ENCODE measurements around the gene PIGM.

PIGM gene

DNA sequence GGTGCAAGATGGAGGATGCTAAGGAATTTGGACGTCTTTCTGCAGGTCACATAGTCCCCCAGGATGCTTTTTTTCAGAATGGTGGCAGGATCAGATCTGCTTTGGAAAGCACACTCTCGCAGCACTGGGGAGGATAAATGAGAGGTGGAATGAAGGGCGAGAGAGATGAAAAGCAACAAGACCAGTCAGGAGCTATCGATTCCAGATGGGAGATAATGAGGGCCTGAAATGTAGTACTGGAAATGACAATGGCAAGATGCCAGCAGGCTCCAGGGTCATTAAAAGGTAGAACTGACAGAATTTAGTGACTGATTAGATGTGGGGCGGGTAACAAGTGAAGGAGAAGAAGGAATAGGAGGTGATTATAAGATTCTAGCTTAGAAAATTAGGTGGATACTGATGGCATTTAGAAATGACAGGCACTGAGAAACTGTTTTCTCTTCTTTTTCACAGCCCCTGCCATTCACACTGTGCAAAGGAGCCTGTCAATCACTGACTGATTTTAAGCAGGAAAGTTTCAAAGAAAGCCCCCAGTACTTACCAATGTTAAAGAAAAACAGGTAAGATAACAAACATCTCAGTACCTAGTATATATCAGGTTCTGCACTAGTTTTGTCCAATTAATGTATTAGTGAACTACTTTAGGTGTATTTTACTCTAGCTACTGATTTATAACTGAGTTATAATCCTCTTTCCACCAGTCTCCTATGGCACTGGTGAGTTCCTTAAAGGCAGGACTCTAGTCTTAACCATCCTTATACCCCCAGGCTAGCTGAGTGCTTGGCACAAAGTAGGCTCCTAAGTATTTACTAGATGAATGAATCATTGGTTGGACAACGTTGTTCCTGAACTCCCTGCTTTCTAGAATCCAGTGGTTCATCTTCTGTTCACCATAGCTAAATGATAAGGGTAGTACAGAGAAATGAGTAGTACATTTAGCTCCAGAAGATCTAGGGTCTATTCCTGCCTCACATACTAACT is 9.2 kb downstream of the PIGM start:
- no peak for DNase-seq

DNA sequence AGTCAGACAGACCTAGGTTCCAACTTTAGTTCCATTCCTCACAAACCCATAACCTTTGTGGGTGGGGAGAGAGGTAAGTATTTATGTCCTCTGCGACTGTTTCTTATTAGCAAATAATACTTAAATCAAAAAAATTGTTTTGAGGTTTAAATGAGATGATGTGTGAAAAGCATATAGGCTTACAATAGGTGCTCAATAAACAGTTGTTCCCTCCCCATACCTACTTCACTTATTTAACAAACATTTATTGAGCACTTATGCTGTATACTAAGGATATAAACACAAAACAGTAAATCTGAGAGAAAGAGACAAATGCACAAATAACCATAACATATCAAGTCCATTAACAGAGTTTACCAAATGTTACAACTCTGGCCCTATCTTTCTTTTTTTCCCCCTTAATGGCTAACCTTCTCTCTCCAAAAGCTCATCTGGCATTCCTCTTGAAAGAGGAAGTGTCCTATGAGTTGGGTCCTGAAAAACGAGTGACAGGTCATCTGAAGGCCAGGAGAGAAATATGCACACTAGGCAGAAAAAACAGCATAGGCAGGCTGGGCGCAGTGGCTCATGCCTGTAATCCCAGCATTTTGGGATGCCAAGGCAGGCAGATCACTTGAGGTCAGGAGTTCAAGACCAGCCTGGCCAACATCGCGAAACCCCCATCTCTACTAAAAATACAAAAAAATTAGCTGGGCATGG is 10.3 kb downstream of the PIGM start:
- DNase-seq = no peak

DNA sequence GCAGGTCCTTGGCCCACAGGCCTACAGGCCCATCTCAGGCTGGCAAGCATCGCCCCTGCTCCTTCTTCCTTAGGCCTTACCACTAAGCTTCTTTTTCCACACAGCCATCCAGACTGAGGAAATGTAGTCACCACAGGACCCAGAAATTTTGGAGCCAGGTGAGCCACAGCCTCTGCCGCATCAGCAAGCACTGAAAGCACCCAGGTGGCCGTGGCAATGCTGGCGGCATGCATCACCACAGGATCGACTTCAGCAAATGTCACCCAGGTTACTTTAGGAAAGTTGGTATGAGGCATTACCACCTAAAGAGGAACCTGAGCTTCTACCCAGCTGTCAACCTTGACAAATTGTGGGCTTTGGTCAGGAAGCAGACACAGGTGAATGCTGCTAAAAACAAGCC is 11.6 kb downstream of the PIGM start:
- no peak for DNase-seq

DNA sequence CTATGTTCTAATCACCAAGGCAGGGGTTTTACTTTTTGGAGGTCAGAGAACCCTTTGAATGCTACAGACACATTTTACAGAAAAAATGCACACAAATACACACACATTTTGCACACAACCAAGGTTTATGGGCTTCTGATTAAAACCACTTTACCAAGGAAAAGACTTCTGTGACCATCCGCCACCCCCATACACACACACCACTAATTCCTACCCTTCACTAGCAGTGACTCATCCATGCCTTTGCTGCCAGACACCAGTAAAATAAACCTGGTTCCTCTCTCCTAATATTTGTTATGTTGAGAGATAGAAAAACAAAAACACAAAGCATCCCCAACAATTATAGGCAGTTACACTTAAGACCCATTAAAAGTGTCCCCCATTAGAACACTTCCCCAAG is 12.9 kb downstream of the PIGM start:
- DNase-seq = no peak

DNA sequence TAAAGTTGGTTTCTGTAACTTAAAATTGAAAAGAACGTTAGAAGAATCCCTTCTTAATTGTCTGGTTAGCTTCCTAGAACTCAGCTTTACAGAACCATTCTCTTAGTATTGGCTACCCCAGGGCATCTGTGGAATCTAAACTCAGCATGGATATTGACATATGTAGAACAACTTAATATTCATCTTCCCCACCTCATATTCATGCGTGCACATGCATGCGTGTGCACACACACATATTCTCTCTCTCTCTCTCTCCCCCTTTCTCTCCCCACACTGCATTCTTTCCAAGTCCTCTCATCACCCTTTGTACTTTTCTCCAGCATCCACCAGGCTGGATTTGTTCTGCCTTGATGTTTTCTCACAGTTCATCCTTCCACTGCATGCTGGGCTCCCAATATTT is 13.4 kb downstream of the PIGM start:
- no peak for DNase-seq

DNA sequence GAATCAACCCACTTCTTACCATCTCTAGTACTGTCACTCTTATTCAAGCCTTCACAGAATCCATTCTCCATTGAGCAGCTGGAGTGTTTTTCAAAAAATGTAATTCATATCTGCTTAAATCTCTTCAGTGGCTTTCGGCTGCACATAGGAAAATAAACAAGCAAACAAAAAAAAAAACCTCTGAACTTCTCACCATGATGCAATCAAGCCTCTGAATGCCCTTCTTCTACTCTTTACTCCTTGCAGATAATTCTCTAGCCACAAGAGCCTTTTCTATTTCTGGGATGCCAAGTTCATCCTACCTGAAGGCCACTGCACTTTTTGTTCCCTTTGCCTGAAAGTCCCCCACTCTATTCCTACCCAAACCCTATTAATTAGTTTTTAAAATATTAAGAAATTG is 14.2 kb downstream of the PIGM start:
- no peak for DNase-seq

DNA sequence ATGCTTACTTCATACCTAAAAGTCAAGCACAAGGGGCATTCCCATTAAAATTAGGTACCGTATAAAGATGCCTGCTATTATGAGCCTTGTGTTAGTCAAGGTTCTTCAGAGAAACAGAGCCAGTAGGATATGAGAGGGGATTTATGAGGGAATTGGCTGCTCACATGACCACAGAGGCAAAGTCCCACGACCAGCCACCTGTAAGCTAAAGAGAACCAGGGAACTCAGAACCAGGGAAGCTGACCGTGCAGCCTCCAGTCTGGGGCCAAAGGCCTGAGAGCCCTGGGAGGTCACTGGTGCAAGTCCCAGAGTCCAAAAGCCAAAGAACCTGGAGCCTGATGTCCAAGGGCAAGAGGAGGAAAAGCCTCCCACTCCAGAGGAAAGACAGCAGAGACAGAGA is 20.0 kb downstream of the PIGM start:
- no peak for DNase-seq

DNA sequence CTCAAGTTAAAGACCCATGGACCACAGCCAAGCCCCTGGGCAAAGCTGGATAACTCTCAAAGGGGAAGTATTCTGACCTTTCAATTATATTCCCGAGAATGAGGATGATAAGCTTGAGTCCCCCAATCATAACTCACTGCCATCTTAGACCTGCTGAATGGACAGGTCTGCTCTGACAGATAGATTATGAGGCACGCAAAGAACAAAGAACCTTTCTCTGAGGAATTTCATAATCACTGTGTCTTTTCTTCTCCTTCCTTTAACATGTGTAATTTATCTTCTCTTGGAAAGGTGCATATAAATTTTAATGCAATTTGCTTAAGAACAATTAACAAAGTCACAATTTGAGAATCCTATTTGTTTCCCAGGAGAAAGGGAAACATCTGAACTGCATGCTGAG is 22.0 kb downstream of the PIGM start:
- no peak for DNase-seq

DNA sequence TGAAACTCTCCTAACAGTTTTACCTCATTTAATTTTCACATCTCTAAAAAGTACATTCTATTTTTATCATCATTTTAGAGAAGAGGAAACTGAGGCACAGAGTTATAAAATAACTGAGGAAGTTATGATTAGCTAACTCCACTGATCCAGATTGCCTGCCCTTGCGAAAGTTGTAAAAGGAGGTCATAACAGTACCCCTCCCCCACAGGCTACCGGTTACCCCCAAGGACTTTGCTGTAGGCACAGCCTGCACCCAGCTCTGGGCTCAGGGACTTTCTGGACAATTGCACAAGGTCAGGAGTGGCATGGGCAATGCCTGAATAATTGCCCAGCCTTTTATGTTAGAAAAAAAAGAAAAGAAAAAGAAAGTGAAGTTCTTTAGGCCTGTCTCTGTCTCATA is 22.7 kb downstream of the PIGM start:
- DNase-seq = no peak

DNA sequence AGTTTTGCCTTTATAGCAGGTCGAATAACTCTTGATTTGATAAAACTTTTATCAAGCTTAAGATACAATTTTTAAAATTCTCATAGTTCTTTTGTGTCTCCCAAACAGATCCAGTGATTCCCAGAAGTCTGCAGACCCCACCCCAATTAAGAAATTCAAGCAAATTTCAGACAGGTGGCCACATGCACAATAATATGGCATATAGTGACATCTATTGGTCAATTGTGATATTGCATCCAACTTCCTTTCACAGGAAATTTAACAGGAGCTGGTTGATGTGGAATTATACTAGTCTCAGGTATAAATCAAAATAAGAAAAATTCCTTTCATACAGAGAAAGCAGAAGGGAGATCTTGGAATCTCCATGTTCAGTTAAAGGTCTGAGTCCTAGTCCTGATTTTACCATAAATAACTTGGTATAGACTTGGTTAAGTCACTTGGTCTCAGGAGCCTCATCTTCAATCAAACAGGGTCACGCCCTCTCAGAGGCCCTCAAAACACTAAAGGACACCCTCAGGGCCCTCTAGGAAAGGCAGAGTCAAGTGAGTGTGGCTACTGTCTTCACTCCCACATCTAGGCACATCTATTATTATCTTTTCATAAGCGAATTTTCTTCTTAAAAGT is 24.1 kb downstream of the PIGM start:
- no peak for DNase-seq

DNA sequence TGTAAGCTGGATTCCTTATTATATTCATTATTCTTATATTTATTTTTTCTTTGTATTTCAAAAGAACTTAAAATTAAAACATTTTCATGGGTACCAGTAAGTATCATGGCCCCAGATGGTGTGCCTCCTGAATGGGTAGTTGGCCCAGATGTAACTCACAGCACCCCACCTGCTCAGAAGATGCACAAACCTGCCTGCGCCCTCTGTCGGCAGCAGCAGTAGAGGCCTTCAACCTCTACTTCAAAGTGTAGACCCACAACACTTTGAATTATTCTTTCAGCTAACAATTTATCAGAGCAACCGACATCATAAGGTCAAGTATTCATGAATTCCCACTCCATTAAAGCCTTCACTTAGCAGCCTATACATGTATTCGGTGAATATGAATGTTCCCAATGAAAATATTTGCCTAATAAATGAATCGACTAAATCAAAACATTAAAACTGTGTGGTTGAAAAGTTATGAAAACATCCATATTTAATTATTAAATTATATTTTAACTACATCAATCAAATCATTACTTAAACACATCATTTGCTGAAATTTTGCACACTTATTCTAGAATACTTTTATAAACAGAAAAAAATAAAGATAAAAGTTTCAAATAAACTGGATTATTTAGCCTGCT is 25.4 kb downstream of the PIGM start:
- DNase-seq = no peak

DNA sequence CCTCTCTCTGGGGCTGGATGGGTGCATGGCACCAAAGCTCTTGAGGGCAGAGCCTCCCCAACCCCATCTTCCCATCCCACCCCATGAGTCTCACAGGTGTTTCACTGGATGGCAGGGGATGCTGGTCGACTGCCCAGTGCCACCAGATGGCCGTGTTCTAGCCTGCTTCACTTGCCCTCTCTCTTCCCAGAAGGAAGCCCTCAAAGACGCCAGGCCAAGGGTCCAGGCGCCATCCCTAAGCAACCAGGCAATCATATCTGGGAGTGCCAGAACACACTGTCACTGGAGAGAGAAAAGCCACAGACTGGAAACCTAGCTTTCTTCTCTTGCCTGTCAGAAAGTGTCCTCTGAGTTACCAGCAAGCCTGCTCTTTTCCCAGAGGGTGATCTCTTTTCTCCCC is 26.7 kb downstream of the PIGM start:
- peak in 2 of 14 donors; percentile 9 to 11 for DNase-seq

DNA sequence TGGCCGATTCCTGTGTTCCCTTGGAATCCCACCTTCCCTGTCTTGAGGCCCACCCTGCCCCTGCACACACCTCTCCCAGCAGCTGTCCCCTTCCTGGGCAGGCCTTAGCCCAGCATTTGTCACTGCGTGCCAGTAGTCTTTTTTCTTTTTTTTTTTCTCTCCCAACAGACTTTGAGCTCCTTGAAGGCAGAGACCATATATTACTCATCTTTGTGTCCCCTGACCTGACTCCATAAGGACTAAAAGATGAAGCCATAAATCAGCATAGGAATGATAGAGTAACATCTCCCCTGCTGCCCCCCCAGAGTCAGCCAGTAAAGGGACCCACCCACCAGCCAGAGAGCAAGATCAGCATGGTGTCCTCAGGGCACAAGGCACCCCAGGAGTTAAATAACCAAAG is 27.4 kb downstream of the PIGM start:
- DNase-seq = no peak

DNA sequence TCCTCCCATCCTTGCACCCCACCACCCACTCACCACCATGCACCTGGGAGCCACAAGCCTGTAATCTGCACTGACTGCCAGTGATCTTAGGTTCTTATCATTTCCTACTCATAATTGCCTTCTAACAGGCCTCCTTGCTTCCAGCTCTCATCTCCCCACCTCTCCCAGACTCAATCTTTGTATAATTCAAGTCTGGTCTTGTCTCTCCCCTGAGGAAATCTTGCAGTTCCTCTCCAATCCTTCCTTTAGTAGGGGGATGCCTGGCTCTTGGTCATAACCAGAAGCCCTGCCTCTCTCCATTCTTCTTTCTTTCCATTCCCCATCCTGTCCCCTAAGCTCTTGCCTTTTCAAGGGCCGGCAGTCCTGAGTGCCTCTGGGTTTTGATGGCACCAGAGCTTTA is 27.8 kb downstream of the PIGM start:
- no peak for DNase-seq

DNA sequence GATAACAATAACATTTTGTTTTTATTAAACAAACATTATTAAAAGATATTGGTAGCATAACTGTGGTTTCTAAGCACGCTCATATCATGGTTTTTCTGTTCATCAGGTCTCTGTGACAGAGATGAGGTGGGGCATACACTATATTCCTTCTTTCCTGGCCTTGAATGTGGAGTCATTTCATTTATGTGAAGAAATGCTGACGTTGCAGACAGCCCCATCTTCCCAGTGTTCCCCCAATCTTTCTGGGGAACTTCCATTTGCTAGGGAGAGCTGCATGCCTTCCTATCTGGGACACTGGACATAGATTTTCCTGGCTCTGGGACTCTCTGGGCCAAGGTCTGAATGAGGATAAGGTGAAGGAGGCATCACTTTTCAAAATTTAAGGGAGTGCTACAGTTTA is 30.4 kb downstream of the PIGM start:
- no peak for DNase-seq

DNA sequence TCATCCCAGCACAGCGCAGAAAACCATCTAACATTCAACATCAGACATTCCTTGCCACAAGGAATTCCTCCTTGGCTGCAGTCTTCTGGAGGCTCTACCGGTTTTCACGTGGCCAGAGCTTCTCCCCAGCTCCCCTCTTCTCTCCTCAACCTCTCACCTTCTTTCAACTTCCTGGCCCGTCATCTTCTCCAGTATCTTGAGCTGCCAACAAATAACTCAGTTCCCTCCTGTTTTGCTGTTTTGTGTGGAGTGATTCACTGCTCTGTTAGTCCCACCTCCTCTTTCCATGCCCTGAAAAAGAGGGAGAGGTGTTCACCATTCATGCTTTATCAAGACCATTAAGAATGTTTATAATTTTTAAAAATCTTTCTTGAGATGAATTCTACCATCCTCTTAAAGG is 32.6 kb downstream of the PIGM start:
- no peak for DNase-seq

DNA sequence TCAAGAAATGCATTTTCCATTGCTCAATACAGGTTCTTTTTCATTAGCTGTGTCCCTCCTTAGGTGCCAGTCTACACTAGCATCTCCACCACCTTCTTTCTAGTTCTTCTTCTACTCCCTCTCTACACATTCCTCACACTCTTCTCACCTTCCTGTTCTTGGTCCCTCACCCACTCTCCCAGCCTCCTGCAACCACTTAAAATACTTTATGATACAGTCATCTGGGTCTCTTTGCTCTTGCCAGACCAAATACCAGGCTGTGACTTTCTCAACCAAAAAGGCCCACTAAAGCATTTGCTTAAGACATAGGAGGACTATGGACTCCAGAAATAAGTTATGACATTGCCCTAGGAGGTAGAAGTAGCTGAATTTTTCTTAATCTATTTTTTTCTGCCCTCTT is 35.1 kb downstream of the PIGM start:
- DNase-seq = no peak

DNA sequence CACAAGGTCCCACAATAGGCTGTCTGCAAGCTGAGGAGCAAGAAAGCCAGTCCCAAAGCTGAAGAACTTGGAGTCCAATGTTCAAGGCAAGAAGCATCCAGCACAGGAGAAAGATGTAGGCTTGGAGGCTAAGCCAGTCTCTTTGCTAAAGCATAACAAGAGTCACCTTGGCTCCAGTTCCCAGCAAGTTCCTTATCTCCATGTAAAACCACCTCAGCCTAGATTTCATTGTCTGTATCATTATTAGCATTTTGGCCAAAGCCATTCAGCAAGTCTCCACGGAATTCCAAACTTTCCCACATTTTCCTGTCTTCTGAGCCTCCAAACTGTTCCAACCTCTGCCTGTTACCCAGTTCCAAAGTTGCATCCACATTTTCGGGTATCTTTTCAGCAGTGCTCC is 36.9 kb downstream of the PIGM start:
- DNase-seq = no peak

DNA sequence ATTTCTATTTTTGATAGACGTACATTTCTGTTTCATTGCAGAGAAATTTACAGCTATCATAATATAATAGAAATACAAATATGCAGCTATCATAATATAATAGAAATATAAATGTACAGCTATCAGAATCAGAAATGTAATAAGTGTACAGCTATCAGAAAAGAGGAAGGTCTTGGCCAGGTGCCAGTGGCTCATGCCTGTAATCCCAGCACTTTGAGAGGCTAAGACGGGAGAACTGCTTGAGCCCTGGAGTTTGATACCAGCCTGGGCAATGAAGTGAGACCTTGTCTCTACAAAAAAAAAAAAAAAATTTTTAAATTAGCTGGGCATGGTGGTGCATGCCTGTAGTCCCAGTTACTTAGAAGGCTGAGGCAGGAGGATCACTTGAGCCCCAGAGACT is 37.9 kb downstream of the PIGM start:
- DNase-seq = no peak

DNA sequence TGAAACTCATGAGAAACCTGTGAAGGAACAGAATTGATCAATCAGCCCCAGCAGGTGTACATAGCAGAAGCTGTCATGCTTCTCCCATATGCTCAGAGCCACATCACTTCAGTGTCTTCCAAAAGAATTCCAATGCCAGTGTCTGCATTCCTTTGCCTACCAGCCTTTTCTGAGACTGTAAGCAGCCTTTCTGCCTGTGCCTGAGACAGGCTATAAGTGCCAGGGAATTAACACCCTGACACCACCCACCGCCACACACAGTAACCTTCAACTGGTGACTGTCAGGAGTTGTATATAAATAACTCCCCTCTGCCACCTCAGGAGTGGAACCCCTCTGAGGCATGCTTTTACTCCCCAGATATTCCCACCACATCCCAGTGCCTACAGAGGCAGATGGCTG is 39.6 kb downstream of the PIGM start:
- DNase-seq = no peak

DNA sequence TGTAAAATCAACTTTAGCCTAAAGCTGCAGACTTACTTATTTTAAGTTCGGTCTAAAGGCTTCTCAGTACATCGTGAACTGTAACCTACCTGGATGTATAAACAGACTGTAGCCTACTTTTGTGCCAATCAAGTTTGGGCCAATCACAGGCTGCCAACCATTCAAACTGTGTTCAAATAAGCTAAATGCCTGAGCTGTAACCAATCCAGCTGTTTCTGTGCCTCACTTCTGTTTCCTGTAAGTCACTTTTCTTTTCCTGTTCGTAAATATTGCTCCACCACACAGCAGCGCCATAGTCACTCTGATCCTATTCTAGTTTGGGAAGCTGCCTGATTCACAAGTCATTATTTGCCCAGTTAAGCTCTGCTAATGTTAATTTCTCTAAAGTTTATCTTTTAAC is 40.3 kb downstream of the PIGM start:
- no peak for DNase-seq

DNA sequence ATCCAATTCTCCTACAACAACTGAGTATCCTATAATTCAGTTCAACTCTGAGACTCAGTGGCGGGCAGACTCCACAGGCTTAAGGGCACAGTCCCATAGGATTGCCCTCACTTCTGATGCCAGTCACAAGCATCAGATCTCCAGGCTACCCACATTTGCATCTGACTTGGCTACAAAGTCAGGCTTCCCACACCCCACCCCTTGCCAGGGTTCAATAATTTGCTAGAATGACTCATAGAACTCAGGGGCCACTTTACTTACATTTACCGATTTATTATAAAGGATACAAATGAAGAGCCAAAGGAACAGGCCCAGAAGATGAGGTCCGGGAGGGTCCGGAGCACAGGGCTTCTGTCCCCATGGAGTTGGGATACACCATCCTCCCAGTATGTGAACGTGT is 41.8 kb downstream of the PIGM start:
- no peak for DNase-seq

DNA sequence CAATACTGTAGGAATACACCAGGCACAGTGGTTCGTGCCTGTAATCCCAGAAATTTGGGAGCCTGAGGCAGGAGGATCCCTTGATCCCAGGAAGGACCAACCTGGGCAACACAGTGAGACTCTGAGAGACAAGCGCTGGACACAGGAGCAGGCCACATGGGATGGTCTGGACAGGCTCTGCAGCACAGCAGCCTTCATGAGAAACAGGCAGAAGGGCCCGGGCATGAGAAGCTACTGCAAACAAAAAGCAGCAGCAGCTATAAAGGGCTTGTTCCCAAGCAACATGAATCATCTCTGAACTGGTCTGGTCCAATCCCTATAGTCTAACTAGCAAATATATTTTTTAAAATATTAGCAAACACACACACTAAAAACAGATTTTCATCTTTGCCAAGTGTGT is 42.2 kb downstream of the PIGM start:
- no peak for DNase-seq
